ENCODE measurements around the gene GRID2.

Gene GRID2

DNA sequence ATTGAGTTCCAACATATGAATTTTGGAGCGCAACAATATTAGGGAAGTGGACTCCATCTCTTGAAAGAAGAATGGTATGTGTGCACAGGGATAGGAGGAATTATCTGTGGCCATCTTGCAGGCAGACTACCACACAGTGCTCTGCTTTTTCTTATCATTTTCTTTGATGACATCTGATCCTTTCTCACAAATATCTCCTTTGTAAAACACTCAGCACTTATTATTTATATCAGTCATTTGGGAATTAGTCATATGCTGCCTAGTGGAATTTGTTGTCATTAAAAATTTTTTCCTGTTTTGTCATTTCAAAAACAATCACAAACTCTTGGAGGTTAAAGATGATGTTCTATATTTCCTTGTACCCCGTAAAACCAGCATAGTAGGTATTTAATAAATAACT lies 1080.5 kb downstream of the GRID2 start:
- no peak for TF ChIP-seq POLR2AphosphoS5 (IDR thresholded peaks at IDR 0.05; ENCODE audit: low read depth, low read length)
- TF ChIP-seq FOXP2 (optimal IDR thresholded peaks at IDR 0.05; ENCODE audit: borderline replicate concordance, extremely low read depth, extremely low read length, insufficient read depth) = no peak
- TF ChIP-seq, protein P1, sequence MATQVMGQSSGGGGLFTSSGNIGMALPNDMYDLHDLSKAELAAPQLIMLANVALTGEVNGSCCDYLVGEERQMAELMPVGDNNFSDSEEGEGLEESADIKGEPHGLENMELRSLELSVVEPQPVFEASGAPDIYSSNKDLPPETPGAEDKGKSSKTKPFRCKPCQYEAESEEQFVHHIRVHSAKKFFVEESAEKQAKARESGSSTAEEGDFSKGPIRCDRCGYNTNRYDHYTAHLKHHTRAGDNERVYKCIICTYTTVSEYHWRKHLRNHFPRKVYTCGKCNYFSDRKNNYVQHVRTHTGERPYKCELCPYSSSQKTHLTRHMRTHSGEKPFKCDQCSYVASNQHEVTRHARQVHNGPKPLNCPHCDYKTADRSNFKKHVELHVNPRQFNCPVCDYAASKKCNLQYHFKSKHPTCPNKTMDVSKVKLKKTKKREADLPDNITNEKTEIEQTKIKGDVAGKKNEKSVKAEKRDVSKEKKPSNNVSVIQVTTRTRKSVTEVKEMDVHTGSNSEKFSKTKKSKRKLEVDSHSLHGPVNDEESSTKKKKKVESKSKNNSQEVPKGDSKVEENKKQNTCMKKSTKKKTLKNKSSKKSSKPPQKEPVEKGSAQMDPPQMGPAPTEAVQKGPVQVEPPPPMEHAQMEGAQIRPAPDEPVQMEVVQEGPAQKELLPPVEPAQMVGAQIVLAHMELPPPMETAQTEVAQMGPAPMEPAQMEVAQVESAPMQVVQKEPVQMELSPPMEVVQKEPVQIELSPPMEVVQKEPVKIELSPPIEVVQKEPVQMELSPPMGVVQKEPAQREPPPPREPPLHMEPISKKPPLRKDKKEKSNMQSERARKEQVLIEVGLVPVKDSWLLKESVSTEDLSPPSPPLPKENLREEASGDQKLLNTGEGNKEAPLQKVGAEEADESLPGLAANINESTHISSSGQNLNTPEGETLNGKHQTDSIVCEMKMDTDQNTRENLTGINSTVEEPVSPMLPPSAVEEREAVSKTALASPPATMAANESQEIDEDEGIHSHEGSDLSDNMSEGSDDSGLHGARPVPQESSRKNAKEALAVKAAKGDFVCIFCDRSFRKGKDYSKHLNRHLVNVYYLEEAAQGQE (IDR thresholded peaks at IDR 0.05; ENCODE audit: insufficient read depth in 1 of 2, low read depth in 2 of 2, low read length in 2 of 2) = no peak
- TF ChIP-seq TAF1 (IDR thresholded peaks at IDR 0.05; ENCODE audit: borderline replicate concordance, insufficient read depth, low read length) = no peak
- TF ChIP-seq SIN3A (IDR thresholded peaks at IDR 0.05; ENCODE audit: borderline replicate concordance, insufficient read depth, low read length) = no peak

DNA sequence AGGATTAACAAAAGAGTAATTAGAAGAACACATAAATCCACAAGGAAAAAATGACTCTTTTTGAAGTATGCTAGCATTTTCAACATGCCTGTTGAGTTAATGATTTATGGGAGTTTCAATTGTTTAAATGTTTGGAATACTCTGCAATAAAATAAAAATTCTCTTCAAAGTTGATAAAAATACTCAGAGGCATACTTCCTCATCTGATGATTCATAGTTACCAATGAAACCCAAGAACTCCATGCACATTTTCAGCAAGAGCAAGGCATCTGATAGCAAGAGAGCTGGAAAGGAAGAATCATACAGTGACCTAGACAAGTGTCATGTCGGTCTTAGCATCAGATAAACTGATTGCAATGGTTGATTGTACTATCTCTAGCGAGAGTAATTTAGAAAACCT lies 1081.1 kb downstream of the GRID2 start:
- TF ChIP-seq, protein P1 (IDR thresholded peaks at IDR 0.05; ENCODE audit: insufficient read depth in 1 of 2, low read depth in 2 of 2, low read length in 2 of 2) = no peak
- TF ChIP-seq FOXP2 (optimal IDR thresholded peaks at IDR 0.05; ENCODE audit: borderline replicate concordance, extremely low read depth, extremely low read length, insufficient read depth) (no peak), SIN3A (IDR thresholded peaks at IDR 0.05; ENCODE audit: borderline replicate concordance, insufficient read depth, low read length) (no peak), TAF1 (IDR thresholded peaks at IDR 0.05; ENCODE audit: borderline replicate concordance, insufficient read depth, low read length) (no peak), POLR2AphosphoS5 (IDR thresholded peaks at IDR 0.05; ENCODE audit: low read depth, low read length) (no peak)

DNA sequence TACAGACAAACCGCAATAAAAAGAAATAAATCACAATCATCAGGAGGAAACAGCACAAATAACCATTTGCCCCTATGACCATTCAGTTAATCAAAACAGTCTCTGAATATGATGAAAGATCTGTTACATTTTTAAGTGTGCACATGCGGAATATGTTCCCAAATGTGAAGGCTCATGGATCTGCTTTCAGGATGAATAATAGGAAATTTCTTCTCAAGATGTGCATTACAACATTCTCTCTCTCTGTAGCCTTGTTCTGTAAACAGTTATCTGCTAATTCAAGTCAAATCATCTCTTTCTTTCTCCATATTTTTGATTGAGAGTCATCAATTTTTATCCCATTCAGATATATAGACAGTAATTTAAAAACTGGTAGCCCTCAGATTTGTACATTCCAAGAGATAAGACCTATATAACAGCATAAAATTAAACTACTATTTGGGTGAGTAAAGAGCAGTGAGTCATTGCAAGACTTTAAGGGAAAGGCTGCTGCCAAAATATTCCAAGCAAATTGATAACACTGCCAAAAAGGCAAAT lies 1090.8 kb downstream of the GRID2 start:
- TF ChIP-seq SIN3A (IDR thresholded peaks at IDR 0.05; ENCODE audit: borderline replicate concordance, insufficient read depth, low read length) = no peak
- TF ChIP-seq POLR2AphosphoS5 (IDR thresholded peaks at IDR 0.05; ENCODE audit: low read depth, low read length) = no peak
- TF ChIP-seq, protein P1 (IDR thresholded peaks at IDR 0.05; ENCODE audit: insufficient read depth in 1 of 2, low read depth in 2 of 2, low read length in 2 of 2) = no peak
- no peak for TF ChIP-seq FOXP2 (optimal IDR thresholded peaks at IDR 0.05; ENCODE audit: borderline replicate concordance, extremely low read depth, extremely low read length, insufficient read depth)
- TF ChIP-seq TAF1 (IDR thresholded peaks at IDR 0.05; ENCODE audit: borderline replicate concordance, insufficient read depth, low read length) = no peak

DNA sequence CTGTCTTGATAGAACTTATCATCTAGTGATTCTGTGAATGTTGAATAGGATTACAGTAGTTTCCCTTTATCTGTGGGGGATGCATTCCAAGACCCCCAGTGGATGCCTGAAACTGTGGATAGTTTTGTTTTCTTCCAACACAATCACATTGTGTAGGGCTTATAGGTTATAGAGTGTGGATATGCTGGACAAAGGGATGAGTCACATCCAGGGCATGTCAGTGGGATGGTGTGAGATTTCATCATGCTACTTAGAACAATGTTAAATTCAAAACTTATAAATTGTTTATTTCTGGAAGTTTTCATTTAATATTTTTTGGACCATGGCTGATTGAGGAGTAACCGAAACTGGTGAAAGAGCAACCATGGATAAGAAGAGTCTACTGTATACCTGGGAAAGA lies 1092.5 kb downstream of the GRID2 start:
- TF ChIP-seq SIN3A (IDR thresholded peaks at IDR 0.05; ENCODE audit: borderline replicate concordance, insufficient read depth, low read length) (no peak), POLR2AphosphoS5 (IDR thresholded peaks at IDR 0.05; ENCODE audit: low read depth, low read length) (no peak), FOXP2 (optimal IDR thresholded peaks at IDR 0.05; ENCODE audit: borderline replicate concordance, extremely low read depth, extremely low read length, insufficient read depth) (no peak)
- TF ChIP-seq, protein P1 (IDR thresholded peaks at IDR 0.05; ENCODE audit: insufficient read depth in 1 of 2, low read depth in 2 of 2, low read length in 2 of 2) = no peak

DNA sequence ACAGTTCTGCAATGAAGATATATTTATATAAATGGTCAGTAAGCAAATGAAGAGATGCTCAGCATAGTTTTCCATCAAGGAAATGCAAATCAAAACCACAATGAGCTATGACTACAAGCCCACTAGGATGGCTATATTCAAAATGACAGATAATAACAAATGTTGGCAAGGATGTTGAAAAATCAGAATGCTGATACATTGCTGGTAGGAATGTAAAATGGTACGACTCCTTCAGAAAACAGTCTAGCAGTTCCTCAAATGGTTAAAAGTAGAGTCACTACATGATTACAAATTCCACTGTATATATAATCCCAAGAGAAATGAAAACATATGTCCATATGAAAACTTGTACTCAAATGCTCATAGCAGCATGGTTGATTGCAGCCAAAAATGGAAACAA lies 1099.8 kb downstream of the GRID2 start:
- TF ChIP-seq SIN3A (IDR thresholded peaks at IDR 0.05; ENCODE audit: borderline replicate concordance, insufficient read depth, low read length) (no peak), POLR2AphosphoS5 (IDR thresholded peaks at IDR 0.05; ENCODE audit: low read depth, low read length) (no peak), FOXP2 (optimal IDR thresholded peaks at IDR 0.05; ENCODE audit: borderline replicate concordance, extremely low read depth, extremely low read length, insufficient read depth) (no peak), TAF1 (IDR thresholded peaks at IDR 0.05; ENCODE audit: borderline replicate concordance, insufficient read depth, low read length) (no peak)
- TF ChIP-seq, protein P1 (IDR thresholded peaks at IDR 0.05; ENCODE audit: insufficient read depth in 1 of 2, low read depth in 2 of 2, low read length in 2 of 2) = no peak
